MM.1S (cell line): Measurements from ENCODE around the gene SPEG.

ENCODE experiments used
- CTCF ChIP-seq: fragments of 300-600 bp; sonication (generic); IDR thresholded peaks from 2 replicates; pipeline ENCODE4 v1.5.1; 2016; ENCODE audit warnings: antibody characterized with exemption, low read length, mixed read lengths
- EZH2phosphoT487 ChIP-seq: fragments of 300-600 bp; sonication (generic); IDR thresholded peaks from 2 replicates; pipeline ENCODE4 v1.6.1; 2018; ENCODE audit warnings: antibody characterized with exemption, low read length

- TF ChIP-seq CTCF (no peak), EZH2phosphoT487 (no peak)
Observed at GRCh38 chr2:219452361-219453317, 18.0 kb downstream of the SPEG start.
